HEK293T (cell line): ENCODE measurements around the gene PHF3.
"Not testable (repeated sequence)": the region's sequence is repeated elsewhere in the genome, so short reads cannot be mapped to it uniquely, and the experiment has no call there.

ENCODE experiments used
- CTCF ChIA-PET: fragments of 350-600 bp; formaldehyde crosslinking; extraction: SDS; loops from one replicate; lab custom pipeline; 2021; ENCODE audit warnings: antibody characterized with exemption, inconsistent platforms; lab: Yijun Ruan, JAX
- POLR2A ChIA-PET: fragments of 350-600 bp; formaldehyde crosslinking; extraction: SDS; loops from one replicate; lab custom pipeline; 2020; ENCODE audit warnings: antibody characterized with exemption, inconsistent platforms; lab: Yijun Ruan, JAX
- DNase-seq: peaks from one replicate; pipeline ENCODE4 v3.0.0; 2012; ENCODE audit warnings: mixed read lengths; ENCODE audit errors: extremely low spot score
- ARNT ChIP-seq: fragments of 450-650 bp; IDR thresholded peaks from 2 replicates; pipeline ENCODE4 v1.6.1; 2017; ENCODE audit warnings: mild to moderate bottlenecking
- BHLHE40 ChIP-seq: fragments of 450-650 bp; IDR thresholded peaks from 2 replicates; pipeline ENCODE4 v1.6.1; 2016; ENCODE audit warnings: mild to moderate bottlenecking, moderate library complexity, borderline replicate concordance
- CTBP1 ChIP-seq: fragments of 450-650 bp; IDR thresholded peaks from 2 replicates; pipeline ENCODE4 v1.6.1; 2016; ENCODE audit warnings: borderline replicate concordance
- ELF4 ChIP-seq: fragments of 450-650 bp; IDR thresholded peaks from 2 replicates; pipeline ENCODE4 v1.6.1; 2017; ENCODE audit warnings: antibody characterized with exemption
- FOXA1 ChIP-seq: fragments of 450-650 bp; IDR thresholded peaks from 2 replicates; pipeline ENCODE4 v1.6.1; 2016; ENCODE audit warnings: mild to moderate bottlenecking
- FOXK2 ChIP-seq: fragments of 450-650 bp; IDR thresholded peaks from 2 replicates; pipeline ENCODE4 v1.6.1; 2016; ENCODE audit warnings: mild to moderate bottlenecking
- FOXM1 ChIP-seq: fragments of 450-650 bp; IDR thresholded peaks from 2 replicates; pipeline ENCODE4 v1.6.1; 2017; ENCODE audit warnings: mild to moderate bottlenecking, borderline replicate concordance
- HDGF ChIP-seq: fragments of 450-650 bp; IDR thresholded peaks from 2 replicates; pipeline ENCODE4 v1.6.1; 2017; ENCODE audit warnings: antibody characterized with exemption, borderline replicate concordance
- L3MBTL2 ChIP-seq: fragments of 450-650 bp; conservative IDR thresholded peaks from 2 replicates; pipeline ENCODE4 v1.6.1; 2016; ENCODE audit warnings: mild to moderate bottlenecking
- LEF1 ChIP-seq: fragments of 450-650 bp; IDR thresholded peaks from 2 replicates; pipeline ENCODE4 v1.6.1; 2017; ENCODE audit warnings: mild to moderate bottlenecking, borderline replicate concordance
- NFRKB ChIP-seq: fragments of 450-650 bp; IDR thresholded peaks from 2 replicates; pipeline ENCODE4 v1.6.1; 2016; ENCODE audit warnings: mild to moderate bottlenecking, moderate library complexity
- SP1 ChIP-seq: fragments of 450-650 bp; IDR thresholded peaks from 2 replicates; pipeline ENCODE4 v1.6.1; 2017
- SUZ12 ChIP-seq: fragments of 450-650 bp; IDR thresholded peaks from 2 replicates; pipeline ENCODE4 v1.6.1; 2016; ENCODE audit warnings: mild to moderate bottlenecking
- TARDBP ChIP-seq: fragments of 450-650 bp; IDR thresholded peaks from 2 replicates; pipeline ENCODE4 v1.6.1; 2016
- ZNF384 ChIP-seq: fragments of 450-650 bp; IDR thresholded peaks from 2 replicates; pipeline ENCODE4 v1.6.1; 2016
- TF ChIP-seq, protein P1 (sequence below): fragments of 450-650 bp; IDR thresholded peaks from 2 replicates; pipeline ENCODE4 v1.6.1; 2016

PHF3 gene

GRCh38 chr6:63724721-63725120 lies 89.1 kb downstream of the PHF3 start:
- DNase-seq, result no peak
- ChIA-PET CTCF (interaction anchor here (0.7 kb wide), 1 partner anchor 126 kb away, joined by 3 read pairs; no protein-coding TSS in a partner anchor), POLR2A (no interaction called here)
- TF ChIP-seq NFRKB (no peak), HDGF (no peak), CTBP1 (no peak), SUZ12 (no peak), FOXK2 (no peak), SP1 (no peak), ARNT (no peak), L3MBTL2 (no peak), FOXM1 (no peak), ELF4 (no peak), TARDBP (no peak), BHLHE40 (no peak), LEF1 (no peak), FOXA1 (no peak), ZNF384 (no peak)
- TF ChIP-seq, protein P1, sequence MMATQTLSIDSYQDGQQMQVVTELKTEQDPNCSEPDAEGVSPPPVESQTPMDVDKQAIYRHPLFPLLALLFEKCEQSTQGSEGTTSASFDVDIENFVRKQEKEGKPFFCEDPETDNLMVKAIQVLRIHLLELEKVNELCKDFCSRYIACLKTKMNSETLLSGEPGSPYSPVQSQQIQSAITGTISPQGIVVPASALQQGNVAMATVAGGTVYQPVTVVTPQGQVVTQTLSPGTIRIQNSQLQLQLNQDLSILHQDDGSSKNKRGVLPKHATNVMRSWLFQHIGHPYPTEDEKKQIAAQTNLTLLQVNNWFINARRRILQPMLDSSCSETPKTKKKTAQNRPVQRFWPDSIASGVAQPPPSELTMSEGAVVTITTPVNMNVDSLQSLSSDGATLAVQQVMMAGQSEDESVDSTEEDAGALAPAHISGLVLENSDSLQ, result no peak

DNA sequence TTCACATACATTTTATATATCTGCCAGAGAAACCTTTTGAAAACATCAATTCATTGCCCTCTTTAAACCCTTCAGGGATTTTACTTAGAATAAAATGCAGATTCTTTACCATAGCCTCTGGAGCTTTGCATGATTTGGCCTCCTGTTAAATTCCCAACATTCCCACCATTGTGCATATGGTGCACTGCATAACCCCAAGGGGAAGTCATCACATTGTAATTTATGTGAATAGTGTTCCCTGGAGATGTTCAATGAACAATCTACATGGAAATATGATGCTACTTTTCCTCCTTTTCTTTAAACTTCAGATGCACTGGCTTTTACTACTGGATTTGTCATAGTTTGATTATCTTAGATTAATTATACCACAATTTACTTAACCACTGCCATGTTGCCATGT lies 94.7 kb downstream of the PHF3 start:
- POLR2A ChIA-PET, result no interaction called here
- CTCF ChIA-PET, result no interaction called here
- TF ChIP-seq SUZ12, result no peak
- TF ChIP-seq BHLHE40, result no peak
- no peak for TF ChIP-seq NFRKB
- no peak for TF ChIP-seq L3MBTL2
- TF ChIP-seq LEF1, result no peak
- no peak for TF ChIP-seq FOXK2
- TF ChIP-seq, protein P1, result no peak
- TF ChIP-seq ELF4, result no peak
- no peak for TF ChIP-seq HDGF
- TF ChIP-seq ZNF384, result no peak
- TF ChIP-seq TARDBP, result no peak
- TF ChIP-seq SP1, result no peak
- no peak for TF ChIP-seq FOXM1
- no peak for TF ChIP-seq FOXA1
- TF ChIP-seq ARNT, result no peak
- TF ChIP-seq CTBP1, result no peak
- DNase-seq, result no peak

DNA sequence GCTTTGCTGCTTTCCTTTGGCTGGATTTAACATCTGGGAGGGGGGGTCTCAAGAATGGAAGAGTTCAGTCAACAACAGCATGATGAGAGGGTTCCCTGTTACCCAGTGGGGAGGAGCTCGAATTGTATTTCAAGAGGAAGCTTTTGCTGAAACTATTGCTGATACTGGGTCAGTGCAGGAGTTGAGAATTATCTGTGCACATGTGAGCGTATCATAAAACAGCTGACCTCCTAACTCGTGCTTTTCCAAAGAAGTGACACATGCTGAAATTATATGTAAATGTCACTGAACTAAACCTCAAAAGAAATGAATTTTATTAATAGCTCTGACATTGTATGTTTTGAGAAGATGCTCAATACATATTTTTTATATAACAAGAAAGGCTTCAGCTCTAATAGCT lies 96.3 kb downstream of the PHF3 start:
- DNase-seq, result no peak
- POLR2A ChIA-PET, result interaction anchor here (0.7 kb wide), 1 partner anchor 96 kb away, joined by 3 read pairs; the partner anchor contains the start of gene PHF3
- CTCF ChIA-PET, result interaction anchor here (0.9 kb wide), 1 partner anchor 133 kb away, joined by 3 read pairs; no protein-coding TSS in a partner anchor
- TF ChIP-seq HDGF (no peak), BHLHE40 (no peak), FOXK2 (no peak), SP1 (no peak), ARNT (no peak), NFRKB (no peak)
- TF ChIP-seq, protein P1, result no peak

DNA sequence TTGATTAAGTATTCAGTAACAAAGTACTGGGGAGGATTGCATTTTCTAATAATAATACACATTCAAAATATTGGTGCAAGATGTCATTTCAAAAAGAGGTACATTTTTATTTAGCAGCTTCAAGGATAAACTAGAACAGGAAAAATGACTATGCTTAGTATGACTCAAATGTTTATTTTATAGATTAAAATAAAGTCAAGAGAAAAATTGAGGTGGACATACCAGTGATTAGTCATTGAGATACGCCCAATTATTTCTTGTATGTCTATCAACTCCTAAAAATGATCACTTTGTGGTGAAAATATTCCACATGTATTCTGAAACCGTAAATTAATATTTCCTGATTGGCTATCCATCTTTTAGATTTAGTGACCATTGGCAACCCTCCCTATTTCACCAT lies 96.7 kb downstream of the PHF3 start:
- no peak for DNase-seq
- no peak for TF ChIP-seq ARNT
- TF ChIP-seq HDGF, result no peak
- no peak for TF ChIP-seq NFRKB
- TF ChIP-seq ELF4, result no peak
- TF ChIP-seq FOXM1, result no peak
- no peak for TF ChIP-seq CTBP1
- TF ChIP-seq FOXK2, result no peak
- CTCF ChIA-PET, result interaction anchor here (0.9 kb wide), 1 partner anchor 134 kb away, joined by 3 read pairs; no protein-coding TSS in a partner anchor
- POLR2A ChIA-PET, result interaction anchor here (0.7 kb wide), 1 partner anchor 97 kb away, joined by 3 read pairs; the partner anchor contains the start of gene PHF3

- ChIA-PET CTCF (no interaction called here), POLR2A (no interaction called here)
- TF ChIP-seq, protein P1, result no peak
- TF ChIP-seq ARNT, result no peak
- no peak for TF ChIP-seq HDGF
- no peak for TF ChIP-seq L3MBTL2
- no peak for TF ChIP-seq NFRKB
- no peak for TF ChIP-seq ELF4
- no peak for TF ChIP-seq SP1
- no peak for TF ChIP-seq SUZ12
- no peak for TF ChIP-seq BHLHE40
- DNase-seq, result no peak
Measured at GRCh38 chr6:63734923-63735322, 99.3 kb downstream of the PHF3 start.

DNA sequence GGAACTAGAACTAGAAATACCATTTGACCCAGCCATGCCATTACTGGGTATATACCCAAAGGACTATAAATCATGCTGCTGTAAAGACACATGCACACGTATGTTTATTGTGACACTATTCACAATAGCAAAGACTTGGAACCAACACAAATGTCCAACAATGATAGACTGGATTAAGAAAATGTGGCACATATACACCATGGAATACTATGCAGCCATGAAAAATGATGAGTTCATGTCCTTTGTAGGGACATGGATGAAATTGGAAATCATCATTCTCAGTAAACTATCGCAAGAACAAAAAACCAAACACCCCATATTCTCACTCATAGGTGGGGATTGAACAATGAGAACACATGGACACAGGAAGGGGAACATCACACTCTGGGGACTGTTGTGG lies 102.6 kb downstream of the PHF3 start:
- CTCF ChIA-PET, POLR2A ChIA-PET: not testable (repeated sequence)

DNA sequence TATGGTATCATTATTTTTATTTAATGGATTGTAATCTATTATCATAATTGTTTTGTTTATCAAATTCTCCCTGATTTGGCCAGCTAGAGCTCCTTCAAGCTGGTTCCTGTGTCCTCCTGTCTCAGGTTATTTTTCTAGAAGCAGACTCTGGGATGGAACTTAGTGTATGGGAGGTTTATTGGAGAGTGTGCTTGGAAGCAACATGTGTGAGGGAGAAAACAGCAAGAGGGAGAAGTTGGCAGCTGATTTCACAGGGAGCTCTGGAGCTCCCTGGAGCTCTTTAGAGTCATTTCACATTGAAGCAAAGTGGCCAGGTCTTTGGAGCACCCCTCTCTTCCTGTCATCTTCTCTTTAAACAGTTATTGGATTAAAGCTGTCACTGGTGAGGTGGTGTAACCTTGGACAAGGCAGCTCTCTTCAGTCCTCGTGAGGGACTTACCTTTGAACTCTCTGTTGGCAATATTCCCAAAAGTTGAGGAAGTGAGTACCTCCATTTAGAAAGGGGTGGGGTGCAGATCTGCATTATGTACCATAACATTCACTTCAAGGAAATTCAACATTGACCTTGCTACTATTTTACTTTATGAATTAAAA lies 103.6 kb downstream of the PHF3 start:
- no peak for TF ChIP-seq BHLHE40
- no peak for TF ChIP-seq SUZ12
- TF ChIP-seq CTBP1, result no peak
- TF ChIP-seq HDGF, result no peak
- TF ChIP-seq ELF4, result no peak
- TF ChIP-seq, protein P1, result no peak
- TF ChIP-seq ZNF384, result no peak
- no peak for TF ChIP-seq FOXA1
- TF ChIP-seq LEF1, result no peak
- no peak for TF ChIP-seq SP1
- no peak for TF ChIP-seq L3MBTL2
- TF ChIP-seq NFRKB, result no peak
- no peak for TF ChIP-seq FOXK2
- TF ChIP-seq TARDBP, result no peak
- TF ChIP-seq ARNT, result no peak
- no peak for TF ChIP-seq FOXM1
- ChIA-PET CTCF (no interaction called here), POLR2A (no interaction called here)
- DNase-seq, result no peak

More for the DNA sequence above, 102.6 kb downstream of the PHF3 start:
- DNase-seq, result not testable (repeated sequence)
